HEK293 (cell line): ENCODE results near the gene RAPGEFL1.

Experiments
- CTCF ChIA-PET: fragments of 350-600 bp; formaldehyde crosslinking; extraction: SDS; loops from one replicate; lab custom pipeline; 2021; ENCODE audit warnings: antibody characterized with exemption; lab: Yijun Ruan, JAX
- POLR2A ChIA-PET: fragments of 300-600 bp; formaldehyde crosslinking; extraction: SDS; loops from one replicate; lab custom pipeline; 2020; ENCODE audit warnings: antibody characterized with exemption, inconsistent platforms; lab: Yijun Ruan, JAX
- H3K27ac ChIP-seq: fragments of 200-500 bp; sonication (Bioruptor generic); 2 replicates; pipeline ENCODE4 v1.5.1; 2014; ENCODE audit warnings: low read depth, low read length, control low read depth, inconsistent platforms; ENCODE audit errors: extremely low read depth
- H3K36me3 ChIP-seq, 2 experiments: fragments of 200-500 bp in 1 of 2; sonication (Bioruptor generic) in 1 of 2; 1 replicate in 1 of 2; 2 replicates in 1 of 2; pipeline ENCODE4 v1.5.1; 2014 to 2017; ENCODE audit warnings: inconsistent platforms in 2 of 2, low read length in 2 of 2; ENCODE audit not compliant: control insufficient read depth in 2 of 2, insufficient read depth in 1 of 2
- H3K4me1 ChIP-seq: fragments of 200-500 bp; sonication (Bioruptor generic); 2 replicates; pipeline ENCODE4 v1.5.1; 2014; ENCODE audit warnings: mild to moderate bottlenecking, low read length, inconsistent platforms; ENCODE audit not compliant: control insufficient read depth, insufficient read depth
- H3K4me3 ChIP-seq: 2 replicates; pipeline ENCODE4 v1.5.1; 2011; ENCODE audit warnings: low read depth, mild to moderate bottlenecking, control low read depth, low read length, moderate library complexity
- H3K9me3 ChIP-seq: fragments of 200-500 bp; sonication (Bioruptor generic); 2 replicates; pipeline ENCODE4 v1.5.1; 2014; ENCODE audit warnings: low read depth, low read length, inconsistent platforms; ENCODE audit not compliant: control insufficient read depth, insufficient read depth
- IKZF3 ChIP-seq: fragments of 450-650 bp; IDR thresholded peaks from 2 replicates; pipeline ENCODE4 v1.5.0; 2018; ENCODE audit warnings: missing biosample characterization, mild to moderate bottlenecking, missing genetic modification characterization, moderate library complexity
- KLF10 ChIP-seq: fragments of 450-650 bp; IDR thresholded peaks from 2 replicates; pipeline ENCODE4 v1.5.1; 2018; ENCODE audit warnings: missing biosample characterization, mild to moderate bottlenecking, missing genetic modification characterization
- KLF7 ChIP-seq: fragments of 450-650 bp; formaldehyde crosslinking; IDR thresholded peaks from 2 replicates; pipeline ENCODE4 v1.5.1; 2016; ENCODE audit warnings: missing biosample characterization, missing genetic modification characterization, borderline replicate concordance
- SCRT1 ChIP-seq: fragments of 450-650 bp; formaldehyde crosslinking; IDR thresholded peaks from 2 replicates; pipeline ENCODE4 v1.5.1; 2016; ENCODE audit warnings: missing biosample characterization, missing genetic modification characterization, borderline replicate concordance
- SP7 ChIP-seq: fragments of 450-650 bp; formaldehyde crosslinking; IDR thresholded peaks from 2 replicates; pipeline ENCODE4 v1.5.1; 2016; ENCODE audit warnings: missing biosample characterization, missing genetic modification characterization
- WT1 ChIP-seq: fragments of 450-650 bp; formaldehyde crosslinking; IDR thresholded peaks from 2 replicates; pipeline ENCODE4 v1.5.1; 2016; ENCODE audit warnings: missing biosample characterization, missing genetic modification characterization
- ZEB2 ChIP-seq: fragments of 450-650 bp; formaldehyde crosslinking; IDR thresholded peaks from 2 replicates; pipeline ENCODE4 v1.5.1; 2016; ENCODE audit warnings: missing biosample characterization, missing genetic modification characterization
- ZFP69B ChIP-seq: fragments of 450-650 bp; formaldehyde crosslinking; IDR thresholded peaks from 2 replicates; pipeline ENCODE4 v1.5.1; 2016; ENCODE audit warnings: missing biosample characterization, missing genetic modification characterization
- ZNF121 ChIP-seq: fragments of 450-650 bp; formaldehyde crosslinking; IDR thresholded peaks from 2 replicates; pipeline ENCODE4 v1.5.1; 2016; ENCODE audit warnings: missing biosample characterization, missing genetic modification characterization
- ZNF2 ChIP-seq: fragments of 450-650 bp; formaldehyde crosslinking; IDR thresholded peaks from 2 replicates; pipeline ENCODE4 v1.5.1; 2016; ENCODE audit warnings: missing biosample characterization, missing genetic modification characterization
- ZNF341 ChIP-seq: fragments of 450-650 bp; formaldehyde crosslinking; IDR thresholded peaks from 2 replicates; pipeline ENCODE4; 2016; ENCODE audit warnings: low read depth, missing biosample characterization, missing genetic modification characterization
- ZNF366 ChIP-seq: fragments of 450-650 bp; formaldehyde crosslinking; conservative IDR thresholded peaks from 2 replicates; pipeline ENCODE4 v1.5.1; 2016; ENCODE audit warnings: missing biosample characterization, missing genetic modification characterization
- ZNF391 ChIP-seq: fragments of 450-650 bp; formaldehyde crosslinking; IDR thresholded peaks from 2 replicates; pipeline ENCODE4 v1.5.1; 2016; ENCODE audit warnings: low read depth, missing biosample characterization, missing genetic modification characterization, borderline replicate concordance
- ZNF394 ChIP-seq: fragments of 450-650 bp; formaldehyde crosslinking; IDR thresholded peaks from 2 replicates; pipeline ENCODE4 v1.5.1; 2016; ENCODE audit warnings: missing biosample characterization, missing genetic modification characterization, mild to moderate bottlenecking, moderate library complexity, borderline replicate concordance
- ZNF501 ChIP-seq: fragments of 450-650 bp; formaldehyde crosslinking; IDR thresholded peaks from 2 replicates; pipeline ENCODE4 v1.5.1; 2016; ENCODE audit warnings: missing biosample characterization, missing genetic modification characterization
- ZNF596 ChIP-seq: fragments of 450-650 bp; IDR thresholded peaks from 2 replicates; pipeline ENCODE4 v1.5.0; 2018; ENCODE audit warnings: missing biosample characterization, mild to moderate bottlenecking, missing genetic modification characterization, moderate library complexity
- ZNF624 ChIP-seq: fragments of 450-650 bp; formaldehyde crosslinking; IDR thresholded peaks from 2 replicates; pipeline ENCODE4 v1.5.1; 2017; ENCODE audit warnings: missing biosample characterization, missing genetic modification characterization
- ZNF654 ChIP-seq: fragments of 450-650 bp; formaldehyde crosslinking; IDR thresholded peaks from 2 replicates; pipeline ENCODE4 v1.5.1; 2016; ENCODE audit warnings: low read depth, missing biosample characterization, missing genetic modification characterization
- ZNF670 ChIP-seq: fragments of 450-650 bp; formaldehyde crosslinking; IDR thresholded peaks from 2 replicates; pipeline ENCODE4 v1.5.1; 2016; ENCODE audit warnings: missing biosample characterization, missing genetic modification characterization, low read depth
- TF ChIP-seq, protein P1 (sequence below): fragments of 450-650 bp; formaldehyde crosslinking; IDR thresholded peaks from 2 replicates; pipeline ENCODE4 v1.5.1; 2016; ENCODE audit warnings: missing biosample characterization, missing genetic modification characterization, low read depth
- TF ChIP-seq, protein P2 (sequence below): fragments of 450-650 bp; formaldehyde crosslinking; IDR thresholded peaks from 2 replicates; pipeline ENCODE4 v1.5.1; 2016; ENCODE audit warnings: missing biosample characterization, missing genetic modification characterization, borderline replicate concordance
- TF ChIP-seq, protein P3 (sequence below): fragments of 450-650 bp; formaldehyde crosslinking; IDR thresholded peaks from 2 replicates; pipeline ENCODE4 v1.5.1; 2017; ENCODE audit warnings: missing biosample characterization, missing genetic modification characterization

The RAPGEFL1 gene

DNA sequence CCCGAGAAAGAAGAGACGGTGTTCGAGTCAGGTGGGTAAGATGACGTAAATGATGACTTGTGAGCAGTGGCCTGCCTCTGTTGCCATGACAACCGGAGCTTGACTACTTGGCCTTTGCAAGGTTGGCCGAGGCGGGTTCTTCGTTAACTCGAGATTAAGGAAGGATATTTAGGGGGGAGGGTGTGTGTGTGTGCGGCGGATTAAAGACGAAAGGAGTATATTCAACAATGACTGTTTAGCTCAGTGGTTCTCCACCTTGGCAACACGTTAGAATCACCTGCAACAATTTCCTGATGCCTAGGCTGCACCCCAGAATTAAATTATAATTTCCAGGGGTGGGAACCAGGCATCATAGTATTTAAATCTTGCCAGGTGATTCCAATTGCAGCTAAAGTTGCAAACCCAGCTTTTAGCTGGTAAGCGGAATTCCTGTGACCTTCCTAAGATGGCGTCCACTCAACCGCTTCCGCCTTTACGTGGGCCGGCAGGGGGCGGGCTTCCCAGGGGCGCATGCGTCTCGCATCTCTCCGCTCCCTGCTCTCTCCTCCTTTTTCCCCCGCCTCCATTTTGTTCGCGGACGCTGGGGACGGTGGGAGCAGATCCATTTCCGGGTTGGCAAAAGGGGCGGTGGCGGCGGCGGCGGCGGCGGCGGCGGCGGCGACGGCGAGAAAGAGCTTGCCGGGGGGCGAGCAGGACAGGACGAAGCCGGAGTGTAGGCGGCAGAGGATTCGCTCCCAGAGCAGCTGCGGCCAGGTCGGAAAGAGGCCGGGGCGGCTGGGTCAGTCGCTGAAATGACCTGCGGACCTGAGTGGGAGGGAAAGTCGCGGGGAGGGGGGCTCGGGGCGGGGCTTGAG is 41.7 kb downstream of the RAPGEFL1 start, which contains the start of gene WIPF2 (continued):
- TF ChIP-seq ZNF394 (tag by site-specific recombination) (peak; percentile 54), SCRT1 (no peak)

DNA sequence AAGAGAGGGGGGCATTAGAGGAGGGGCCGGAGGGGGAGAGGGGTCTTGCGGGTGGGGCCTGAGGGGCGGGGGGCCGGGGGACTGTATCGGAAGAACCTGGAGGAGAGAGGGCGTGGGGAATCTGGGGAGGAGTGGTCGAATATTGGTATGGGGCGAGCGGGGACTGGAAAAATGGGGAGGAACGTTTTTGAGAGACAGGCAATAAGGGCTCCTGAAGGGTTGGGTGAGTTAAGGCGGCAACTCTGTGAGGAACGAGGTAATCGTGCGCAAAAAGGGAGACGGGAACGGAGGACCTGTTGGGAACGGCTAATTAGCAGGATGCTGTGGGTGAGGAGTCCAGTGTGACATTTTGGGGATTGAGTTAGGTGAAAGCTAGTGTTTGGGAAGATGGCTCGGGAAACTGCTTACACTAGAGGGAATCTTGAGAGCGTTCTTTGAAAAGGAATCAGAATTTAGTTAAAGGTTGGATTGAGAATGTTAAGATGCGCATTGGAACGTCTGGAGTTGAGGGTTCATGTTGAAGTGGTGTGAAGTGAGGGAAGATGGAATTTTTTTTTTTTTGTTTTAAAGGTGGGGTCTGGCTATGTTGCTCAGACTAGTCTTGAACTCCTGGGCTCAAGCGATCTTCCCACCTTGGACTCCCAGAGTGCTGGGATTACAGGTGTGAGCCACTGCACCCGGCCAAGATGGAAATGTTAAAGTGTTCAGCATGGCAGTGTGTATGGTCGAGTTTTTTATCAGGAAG is 42.5 kb downstream of the RAPGEFL1 start:
- ChIA-PET POLR2A (interaction anchor here (0.6 to 3.8 kb wide), 22 partner anchors 8 to 282 kb away, joined by 3 to 33 read pairs (median 6); partner anchors contain the start of genes CASC3, CDC6 and TOP2A), CTCF (interaction anchor here (0.6 to 2.8 kb wide), 19 partner anchors 9 to 1429 kb away, joined by 3 to 40 read pairs (median 6); no protein-coding TSS in a partner anchor)
- Histone ChIP-seq H3K9me3 (no peaks in the 10 kb centered on the region), H3K27ac (peak overlapping the region; percentile 92), H3K4me1 (peaks cover 3% of the 10 kb centered on the region), H3K36me3 (no peaks in the 10 kb centered on the region; a peak in 1 of 3 replicates), H3K4me3 (peak overlapping the region; percentile 80)
- peak; percentile 59; the same call in 1 of the 2 replicates for TF ChIP-seq ZNF2 (tag by site-specific recombination)
- peak; percentile 48; the same call in 1 of the 2 replicates for TF ChIP-seq SP7 (tag by site-specific recombination)
- TF ChIP-seq KLF10, result no peak
- TF ChIP-seq ZNF366 (tag by site-specific recombination), result 0 out of 2 replicates have a peak, but pooled peaks have one; percentile 48
- TF ChIP-seq ZNF624 (tag by site-specific recombination), result 0 out of 2 replicates have a peak, but pooled peaks have one; percentile 63
- TF ChIP-seq ZNF596, result no peak
- TF ChIP-seq ZNF670 (tag by site-specific recombination), result no peak
- TF ChIP-seq ZNF121 (tag by site-specific recombination), result peak; percentile 74; the same call in 1 of the 2 replicates
- peak; percentile 81; the same call in 1 of the 2 replicates for TF ChIP-seq ZNF391
- no peak for TF ChIP-seq KLF7 (tag by site-specific recombination)
- no peak for TF ChIP-seq ZNF501 (tag by site-specific recombination)
- TF ChIP-seq, protein P1, sequence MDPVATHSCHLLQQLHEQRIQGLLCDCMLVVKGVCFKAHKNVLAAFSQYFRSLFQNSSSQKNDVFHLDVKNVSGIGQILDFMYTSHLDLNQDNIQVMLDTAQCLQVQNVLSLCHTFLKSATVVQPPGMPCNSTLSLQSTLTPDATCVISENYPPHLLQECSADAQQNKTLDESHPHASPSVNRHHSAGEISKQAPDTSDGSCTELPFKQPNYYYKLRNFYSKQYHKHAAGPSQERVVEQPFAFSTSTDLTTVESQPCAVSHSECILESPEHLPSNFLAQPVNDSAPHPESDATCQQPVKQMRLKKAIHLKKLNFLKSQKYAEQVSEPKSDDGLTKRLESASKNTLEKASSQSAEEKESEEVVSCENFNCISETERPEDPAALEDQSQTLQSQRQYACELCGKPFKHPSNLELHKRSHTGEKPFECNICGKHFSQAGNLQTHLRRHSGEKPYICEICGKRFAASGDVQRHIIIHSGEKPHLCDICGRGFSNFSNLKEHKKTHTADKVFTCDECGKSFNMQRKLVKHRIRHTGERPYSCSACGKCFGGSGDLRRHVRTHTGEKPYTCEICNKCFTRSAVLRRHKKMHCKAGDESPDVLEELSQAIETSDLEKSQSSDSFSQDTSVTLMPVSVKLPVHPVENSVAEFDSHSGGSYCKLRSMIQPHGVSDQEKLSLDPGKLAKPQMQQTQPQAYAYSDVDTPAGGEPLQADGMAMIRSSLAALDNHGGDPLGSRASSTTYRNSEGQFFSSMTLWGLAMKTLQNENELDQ, result no peak
- peak; percentile 98 for TF ChIP-seq ZFP69B (tag by site-specific recombination)
- TF ChIP-seq, protein P2, sequence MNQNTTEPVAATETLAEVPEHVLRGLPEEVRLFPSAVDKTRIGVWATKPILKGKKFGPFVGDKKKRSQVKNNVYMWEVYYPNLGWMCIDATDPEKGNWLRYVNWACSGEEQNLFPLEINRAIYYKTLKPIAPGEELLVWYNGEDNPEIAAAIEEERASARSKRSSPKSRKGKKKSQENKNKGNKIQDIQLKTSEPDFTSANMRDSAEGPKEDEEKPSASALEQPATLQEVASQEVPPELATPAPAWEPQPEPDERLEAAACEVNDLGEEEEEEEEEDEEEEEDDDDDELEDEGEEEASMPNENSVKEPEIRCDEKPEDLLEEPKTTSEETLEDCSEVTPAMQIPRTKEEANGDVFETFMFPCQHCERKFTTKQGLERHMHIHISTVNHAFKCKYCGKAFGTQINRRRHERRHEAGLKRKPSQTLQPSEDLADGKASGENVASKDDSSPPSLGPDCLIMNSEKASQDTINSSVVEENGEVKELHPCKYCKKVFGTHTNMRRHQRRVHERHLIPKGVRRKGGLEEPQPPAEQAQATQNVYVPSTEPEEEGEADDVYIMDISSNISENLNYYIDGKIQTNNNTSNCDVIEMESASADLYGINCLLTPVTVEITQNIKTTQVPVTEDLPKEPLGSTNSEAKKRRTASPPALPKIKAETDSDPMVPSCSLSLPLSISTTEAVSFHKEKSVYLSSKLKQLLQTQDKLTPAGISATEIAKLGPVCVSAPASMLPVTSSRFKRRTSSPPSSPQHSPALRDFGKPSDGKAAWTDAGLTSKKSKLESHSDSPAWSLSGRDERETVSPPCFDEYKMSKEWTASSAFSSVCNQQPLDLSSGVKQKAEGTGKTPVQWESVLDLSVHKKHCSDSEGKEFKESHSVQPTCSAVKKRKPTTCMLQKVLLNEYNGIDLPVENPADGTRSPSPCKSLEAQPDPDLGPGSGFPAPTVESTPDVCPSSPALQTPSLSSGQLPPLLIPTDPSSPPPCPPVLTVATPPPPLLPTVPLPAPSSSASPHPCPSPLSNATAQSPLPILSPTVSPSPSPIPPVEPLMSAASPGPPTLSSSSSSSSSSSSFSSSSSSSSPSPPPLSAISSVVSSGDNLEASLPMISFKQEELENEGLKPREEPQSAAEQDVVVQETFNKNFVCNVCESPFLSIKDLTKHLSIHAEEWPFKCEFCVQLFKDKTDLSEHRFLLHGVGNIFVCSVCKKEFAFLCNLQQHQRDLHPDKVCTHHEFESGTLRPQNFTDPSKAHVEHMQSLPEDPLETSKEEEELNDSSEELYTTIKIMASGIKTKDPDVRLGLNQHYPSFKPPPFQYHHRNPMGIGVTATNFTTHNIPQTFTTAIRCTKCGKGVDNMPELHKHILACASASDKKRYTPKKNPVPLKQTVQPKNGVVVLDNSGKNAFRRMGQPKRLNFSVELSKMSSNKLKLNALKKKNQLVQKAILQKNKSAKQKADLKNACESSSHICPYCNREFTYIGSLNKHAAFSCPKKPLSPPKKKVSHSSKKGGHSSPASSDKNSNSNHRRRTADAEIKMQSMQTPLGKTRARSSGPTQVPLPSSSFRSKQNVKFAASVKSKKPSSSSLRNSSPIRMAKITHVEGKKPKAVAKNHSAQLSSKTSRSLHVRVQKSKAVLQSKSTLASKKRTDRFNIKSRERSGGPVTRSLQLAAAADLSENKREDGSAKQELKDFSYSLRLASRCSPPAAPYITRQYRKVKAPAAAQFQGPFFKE (tag by site-specific recombination), result no peak
- no peak for TF ChIP-seq ZNF654 (tag by site-specific recombination)
- TF ChIP-seq ZEB2 (tag by site-specific recombination), result peak; percentile 66
- TF ChIP-seq IKZF3, result peak; percentile 89
- TF ChIP-seq WT1 (tag by site-specific recombination), result peak; percentile 54
- TF ChIP-seq, protein P3, sequence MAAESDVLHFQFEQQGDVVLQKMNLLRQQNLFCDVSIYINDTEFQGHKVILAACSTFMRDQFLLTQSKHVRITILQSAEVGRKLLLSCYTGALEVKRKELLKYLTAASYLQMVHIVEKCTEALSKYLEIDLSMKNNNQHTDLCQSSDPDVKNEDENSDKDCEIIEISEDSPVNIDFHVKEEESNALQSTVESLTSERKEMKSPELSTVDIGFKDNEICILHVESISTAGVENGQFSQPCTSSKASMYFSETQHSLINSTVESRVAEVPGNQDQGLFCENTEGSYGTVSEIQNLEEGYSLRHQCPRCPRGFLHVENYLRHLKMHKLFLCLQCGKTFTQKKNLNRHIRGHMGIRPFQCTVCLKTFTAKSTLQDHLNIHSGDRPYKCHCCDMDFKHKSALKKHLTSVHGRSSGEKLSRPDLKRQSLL (tag by site-specific recombination), result no peak
- TF ChIP-seq ZNF341 (tag by site-specific recombination), result peak; percentile 87
